ENCODE results near the gene GPR61.

DNA sequence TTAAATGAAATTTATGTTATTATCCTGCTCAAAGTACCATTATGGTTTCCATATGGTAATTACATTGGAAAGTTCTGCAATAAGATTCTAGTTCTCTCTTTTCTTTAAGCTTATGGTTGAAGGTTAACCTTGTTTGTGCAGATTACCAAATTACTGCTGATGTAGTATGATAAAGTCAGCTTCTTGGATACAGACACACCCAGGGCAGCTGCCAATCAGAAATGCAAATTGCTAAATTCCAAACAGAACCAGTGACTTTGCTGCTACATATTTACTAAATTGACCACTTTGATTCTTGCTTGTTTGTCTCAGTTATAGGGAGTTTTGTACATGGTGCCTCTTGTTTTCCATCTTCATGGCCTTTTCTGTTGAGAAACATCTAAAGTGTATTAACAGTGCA, 53.2 kb downstream of the GPR61 start:
- TF ChIP-seq, protein P1, sequence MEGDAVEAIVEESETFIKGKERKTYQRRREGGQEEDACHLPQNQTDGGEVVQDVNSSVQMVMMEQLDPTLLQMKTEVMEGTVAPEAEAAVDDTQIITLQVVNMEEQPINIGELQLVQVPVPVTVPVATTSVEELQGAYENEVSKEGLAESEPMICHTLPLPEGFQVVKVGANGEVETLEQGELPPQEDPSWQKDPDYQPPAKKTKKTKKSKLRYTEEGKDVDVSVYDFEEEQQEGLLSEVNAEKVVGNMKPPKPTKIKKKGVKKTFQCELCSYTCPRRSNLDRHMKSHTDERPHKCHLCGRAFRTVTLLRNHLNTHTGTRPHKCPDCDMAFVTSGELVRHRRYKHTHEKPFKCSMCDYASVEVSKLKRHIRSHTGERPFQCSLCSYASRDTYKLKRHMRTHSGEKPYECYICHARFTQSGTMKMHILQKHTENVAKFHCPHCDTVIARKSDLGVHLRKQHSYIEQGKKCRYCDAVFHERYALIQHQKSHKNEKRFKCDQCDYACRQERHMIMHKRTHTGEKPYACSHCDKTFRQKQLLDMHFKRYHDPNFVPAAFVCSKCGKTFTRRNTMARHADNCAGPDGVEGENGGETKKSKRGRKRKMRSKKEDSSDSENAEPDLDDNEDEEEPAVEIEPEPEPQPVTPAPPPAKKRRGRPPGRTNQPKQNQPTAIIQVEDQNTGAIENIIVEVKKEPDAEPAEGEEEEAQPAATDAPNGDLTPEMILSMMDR (conservative IDR thresholded peaks at IDR 0.05; ENCODE audit: low read depth, low read length) = no peak
- TF ChIP-seq POLR2A (IDR thresholded peaks at IDR 0.05; ENCODE audit: low read depth, low read length) (no peak), SMC3 (IDR thresholded peaks at IDR 0.05; ENCODE audit: low read depth, low read length) (no peak), MAZ (IDR thresholded peaks at IDR 0.05; ENCODE audit: borderline replicate concordance, low read depth, low read length) (no peak), BHLHE40 (IDR thresholded peaks at IDR 0.05; ENCODE audit: low read depth, low read length) (no peak), RFX5 (IDR thresholded peaks at IDR 0.05; ENCODE audit: low read depth, low read length) (no peak), MXI1 (IDR thresholded peaks at IDR 0.05; ENCODE audit: borderline replicate concordance, low read depth, low read length) (no peak), RAD21 (IDR thresholded peaks at IDR 0.05; ENCODE audit: low read length) (no peak), MAFK (IDR thresholded peaks at IDR 0.05; ENCODE audit: low read depth, low read length) (no peak), FOS (IDR thresholded peaks at IDR 0.05; ENCODE audit: low read depth, low read length) (no peak)
- TF ChIP-seq, protein P2, sequence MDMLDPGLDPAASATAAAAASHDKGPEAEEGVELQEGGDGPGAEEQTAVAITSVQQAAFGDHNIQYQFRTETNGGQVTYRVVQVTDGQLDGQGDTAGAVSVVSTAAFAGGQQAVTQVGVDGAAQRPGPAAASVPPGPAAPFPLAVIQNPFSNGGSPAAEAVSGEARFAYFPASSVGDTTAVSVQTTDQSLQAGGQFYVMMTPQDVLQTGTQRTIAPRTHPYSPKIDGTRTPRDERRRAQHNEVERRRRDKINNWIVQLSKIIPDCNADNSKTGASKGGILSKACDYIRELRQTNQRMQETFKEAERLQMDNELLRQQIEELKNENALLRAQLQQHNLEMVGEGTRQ (IDR thresholded peaks at IDR 0.05; ENCODE audit: low read depth, low read length) = no peak
